GM23338 (cell line): ENCODE results near the gene TTBK2. TPM values are rescaled to one million over a fixed set of nuclear protein-coding genes. Genes with fewer than 3 reads are reported as not detected.
"Not testable (repeated sequence)": the region's sequence is repeated elsewhere in the genome, so short reads cannot be mapped to it uniquely, and the experiment has no call there.

Source experiments
- ATAC-seq: fragments of 200-7000 bp; cut with Tn5 transposase; 3 replicates; pipeline ENCODE4 v1.9.1; 2020
- DNase-seq: peaks from one replicate; pipeline ENCODE4 v3.0.0-alpha.2; 2015; ENCODE audit warnings: low spot score
- H2AFZ ChIP-seq: fragments of 200-600 bp; sonication (generic); 2 replicates; pipeline ENCODE4 v1.8.0; 2016; ENCODE audit warnings: antibody characterized with exemption, mild to moderate bottlenecking, moderate library complexity
- H3F3A ChIP-seq: fragments of 200-600 bp; sonication (generic); replicated peaks from 2 replicates; pipeline ENCODE4 v1.8.0; 2017; ENCODE audit warnings: antibody characterized with exemption, mixed run types, low read depth
- H3K27ac ChIP-seq: fragments of 200-600 bp; sonication (generic); 2 replicates; pipeline ENCODE4 v1.6.1; 2016; ENCODE audit warnings: low read depth
- H3K27me3 ChIP-seq: fragments of 200-600 bp; sonication (generic); 2 replicates; pipeline ENCODE4 v1.8.0; 2016; ENCODE audit warnings: mild to moderate bottlenecking, mixed run types, moderate library complexity; ENCODE audit not compliant: insufficient read depth
- H3K36me3 ChIP-seq: fragments of 200-600 bp; sonication (generic); 2 replicates; pipeline ENCODE4 v1.8.0; 2016; ENCODE audit warnings: mild to moderate bottlenecking; ENCODE audit not compliant: insufficient read depth
- H3K4me1 ChIP-seq: fragments of 200-600 bp; sonication (generic); 2 replicates; pipeline ENCODE4 v1.8.0; 2016; ENCODE audit warnings: mild to moderate bottlenecking, moderate library complexity; ENCODE audit not compliant: insufficient read depth
- H3K4me2 ChIP-seq: fragments of 200-600 bp; sonication (generic); 2 replicates; pipeline ENCODE4 v1.7.1; 2017; ENCODE audit warnings: mixed run types
- H3K4me3 ChIP-seq: fragments of 200-600 bp; sonication (generic); 2 replicates; pipeline ENCODE4 v1.6.1; 2016; ENCODE audit warnings: mixed run types
- H3K79me2 ChIP-seq: fragments of 200-600 bp; sonication (generic); replicated peaks from 2 replicates; pipeline ENCODE4 v1.8.0; 2017; ENCODE audit warnings: mild to moderate bottlenecking; ENCODE audit not compliant: insufficient read depth
- H3K9me2 ChIP-seq: fragments of 200-600 bp; sonication (generic); 2 replicates; pipeline ENCODE4 v1.8.0; 2017; ENCODE audit not compliant: insufficient read depth
- H4K20me1 ChIP-seq: fragments of 200-600 bp; sonication (generic); replicated peaks from 2 replicates; pipeline ENCODE4 v1.8.0; 2017; ENCODE audit warnings: mild to moderate bottlenecking; ENCODE audit not compliant: insufficient read depth
- H3K27ac Mint-ChIP-seq: 2 replicates; pipeline ENCODE4 v1.8.0; 2020; ENCODE audit warnings: inconsistent platforms, mild to moderate bottlenecking, moderate library complexity, mixed read lengths
- H3K27me3 Mint-ChIP-seq: 3 replicates; pipeline ENCODE4 v1.8.0; 2022; ENCODE audit warnings: low read depth, mild to moderate bottlenecking, moderate library complexity, mixed read lengths, inconsistent platforms; ENCODE audit not compliant: insufficient read depth, poor library complexity
- H3K36me3 Mint-ChIP-seq: 3 replicates; pipeline ENCODE4 v1.8.0; 2021; ENCODE audit warnings: low read depth, mild to moderate bottlenecking, inconsistent platforms, moderate library complexity, mixed read lengths
- H3K4me1 Mint-ChIP-seq: 3 replicates; pipeline ENCODE4 v1.8.0; 2020; ENCODE audit warnings: mild to moderate bottlenecking, inconsistent platforms, mixed read lengths
- H3K4me3 Mint-ChIP-seq: 3 replicates; pipeline ENCODE4 v1.8.0; 2021; ENCODE audit warnings: moderate library complexity, mild to moderate bottlenecking, inconsistent platforms, mixed read lengths
- H3K9me3 Mint-ChIP-seq: 3 replicates; pipeline ENCODE4 v1.8.0; 2020; ENCODE audit warnings: moderate library complexity, mild to moderate bottlenecking, inconsistent platforms, mixed read lengths
- ETS1 ChIP-seq: IDR thresholded peaks from 2 replicates; pipeline ENCODE4 v1.6.1; 2016; ENCODE audit warnings: antibody characterized with exemption
- EZH2phosphoT487 ChIP-seq: fragments of 200-600 bp; sonication (generic); IDR thresholded peaks from one replicate; pipeline ENCODE4 v1.8.1; 2018; ENCODE audit warnings: antibody characterized with exemption; ENCODE audit not compliant: unreplicated experiment
- JUNB ChIP-seq: IDR thresholded peaks from one replicate; pipeline ENCODE4 v1.6.1; 2016; ENCODE audit warnings: antibody characterized with exemption; ENCODE audit not compliant: unreplicated experiment
- REST ChIP-seq: IDR thresholded peaks from one replicate; pipeline ENCODE4 v1.6.1; 2018; ENCODE audit warnings: antibody characterized with exemption; ENCODE audit not compliant: unreplicated experiment
- polyA plus RNA-seq: library from polyadenylated mRNA; unstranded; fragments of >200 nt; fragmentation: Nextera tagmentation; extraction: Ambion mirVana; gene quantifications from 2 replicates; pipeline ENCODE4 v1.2.1, GENCODE V29; 2016
- total RNA-seq: library from RNA; depleted of rRNA; stranded (reverse); fragments of >200 nt; shearing (Covaris generic); gene quantifications from 2 replicates; pipeline ENCODE4 v1.2.3, GENCODE V29; 2014

Gene TTBK2
- total and polyA plus RNA-seq, 2 experiments from 2014 or later = 5.8 to 15.9 TPM

GRCh38 chr15:42903388-42904324, 16.9 kb downstream of the TTBK2 start:
- 0 out of 3 replicates have a peak, but pooled peaks cover 2% of the 10 kb centered on the region for H3K4me1 Mint-ChIP-seq
- Histone ChIP-seq H3K36me3 (no peaks in the 10 kb centered on the region), H3F3A (no peaks in the 10 kb centered on the region), H3K27me3 (no peaks in the 10 kb centered on the region), H3K27ac (peak overlapping the region; percentile 65; the same call in 1 of the 2 replicates), H4K20me1 (peaks cover 3% of the 10 kb centered on the region; the same call in 1 of the 2 replicates), H3K4me3 (no peak overlapping the region), H3K9me2 (no peaks in the 10 kb centered on the region), H3K4me2 (no peak overlapping the region), H3K79me2 (peaks cover 28% of the 10 kb centered on the region), H2AFZ (no peak overlapping the region), H3K4me1 (no peaks in the 10 kb centered on the region)
- H3K27me3 Mint-ChIP-seq = peaks cover 4% of the 10 kb centered on the region
- DNase-seq = no peak
- H3K9me3 Mint-ChIP-seq = no peaks in the 10 kb centered on the region
- TF ChIP-seq REST (no peak), EZH2phosphoT487 (no peak), JUNB (no peak), ETS1 (no peak)
- H3K27ac Mint-ChIP-seq = no peak overlapping the region
- ATAC-seq = no peak
- H3K4me3 Mint-ChIP-seq = no peak overlapping the region
- no peaks in the 10 kb centered on the region for H3K36me3 Mint-ChIP-seq

- not testable (repeated sequence) for H3K27ac ChIP-seq, H3K27me3 ChIP-seq, H3K4me3 Mint-ChIP-seq, DNase-seq, H3K9me2 ChIP-seq, H3K27ac Mint-ChIP-seq, H3K27me3 Mint-ChIP-seq, H3K4me1 Mint-ChIP-seq, H3K9me3 Mint-ChIP-seq, H3K4me3 ChIP-seq, H2AFZ ChIP-seq, H3K4me2 ChIP-seq, H3F3A ChIP-seq, ATAC-seq, H3K36me3 ChIP-seq, H4K20me1 ChIP-seq
- H3K36me3 Mint-ChIP-seq = peaks cover 12% of the 10 kb centered on the region
- Histone ChIP-seq H3K79me2 (peaks cover 55% of the 10 kb centered on the region), H3K4me1 (peaks cover 23% of the 10 kb centered on the region)
Measured at GRCh38 chr15:42893911-42894310, 26.7 kb downstream of the TTBK2 start.
